Posterior vena cava (tissue), 2 donors: Measurements from ENCODE around the gene IRX4. TPM values are rescaled to one million over a fixed set of nuclear protein-coding genes. Genes with fewer than 3 reads are reported as not detected.
"Not testable (repeated sequence)": the region's sequence is repeated elsewhere in the genome, so short reads cannot be mapped to it uniquely, and the experiment has no call there.

Experiments
- DNase-seq: peaks from one replicate; pipeline ENCODE4 v3.0.0-alpha.2; 2020; ENCODE audit warnings: low spot score
- intact Hi-C, 2 donors: fragments of 100-400 bp; cut with DNase I; formaldehyde crosslinking; loops; one replicate each; pipeline versions ENCODE4 v1.14.1 to v1.14.2; 2022 to 2023
- total RNA-seq, 2 donors: library from RNA; stranded (reverse); fragmentation: NEBNext Ultra II Directional; extraction: Animal tissue kit (Norgen Biotek cat#: 25700); gene quantifications; one replicate each; pipeline ENCODE4 v1.2.1, GENCODE V29; 2021
- donor health status: DM: yes; HTN: yes; CAD: no.
- donor health status: DM: yes; HTN: yes; CAD: no.

IRX4 gene
- total RNA-seq, 2 donors from 2014 or later: not detected

- intact Hi-C loops, DNase-seq: not testable (repeated sequence)
Measured at GRCh38 chr5:1870435-1871272, 12.1 kb downstream of the IRX4 start.

GRCh38 chr5:1868886-1869475 is 13.7 kb downstream of the IRX4 start:
- DNase-seq: no peak
- intact Hi-C loops: no loop called here

GRCh38 chr5:1867815-1868143 is 14.9 kb downstream of the IRX4 start:
- DNase-seq: no peak
- intact Hi-C loops: no loop called here

- DNase-seq: no peak
Measured at GRCh38 chr5:1867114-1867814, 15.5 kb downstream of the IRX4 start.

GRCh38 chr5:1865948-1866347 is 16.8 kb downstream of the IRX4 start:
- DNase-seq: no peak
- intact Hi-C loops: no loop called here

More at GRCh38 chr5:1867114-1867814, 15.5 kb downstream of the IRX4 start:
- intact Hi-C loops: no loop called here

- intact Hi-C loops: no loop called here
- no peak for DNase-seq
Measured at GRCh38 chr5:1865486-1865885, 17.2 kb downstream of the IRX4 start.

GRCh38 chr5:1864896-1865440 is 17.8 kb downstream of the IRX4 start:
- intact Hi-C loops: no loop called here
- no peak for DNase-seq

GRCh38 chr5:1860949-1861348 is 21.8 kb downstream of the IRX4 start:
- no peak for DNase-seq
- intact Hi-C loops: no loop called here

GRCh38 chr5:1860021-1860610 is 22.6 kb downstream of the IRX4 start:
- intact Hi-C loops: no loop called here
- DNase-seq: no peak

- no peak for DNase-seq
- intact Hi-C loops: no loop called here
Measured at GRCh38 chr5:1859099-1859498, 23.6 kb downstream of the IRX4 start.

GRCh38 chr5:1858436-1858835 is 24.3 kb downstream of the IRX4 start:
- intact Hi-C loops: no loop called here
- no peak for DNase-seq

GRCh38 chr5:1857256-1857600 is 25.5 kb downstream of the IRX4 start:
- intact Hi-C loops: no loop called here
- no peak for DNase-seq

GRCh38 chr5:1856596-1857255 is 26.0 kb downstream of the IRX4 start:
- no peak for DNase-seq

GRCh38 chr5:1855596-1855995 is 27.1 kb downstream of the IRX4 start:
- intact Hi-C loops: no loop called here
- DNase-seq: no peak

More at GRCh38 chr5:1856596-1857255, 26.0 kb downstream of the IRX4 start:
- intact Hi-C loops: no loop called here

GRCh38 chr5:1855075-1855474 is 27.6 kb downstream of the IRX4 start:
- no peak for DNase-seq
- intact Hi-C loops: no loop called here

GRCh38 chr5:1853531-1853930 is 29.2 kb downstream of the IRX4 start:
- intact Hi-C loops: no loop called here
- no peak for DNase-seq

GRCh38 chr5:1852324-1852947 is 30.3 kb downstream of the IRX4 start:
- DNase-seq: no peak
- intact Hi-C loops: no loop called here

- intact Hi-C loops: no loop called here
- DNase-seq: no peak
Measured at GRCh38 chr5:1851290-1851934, 31.3 kb downstream of the IRX4 start.
